Measurements from ENCODE around the gene ORMDL2. TPM values are rescaled to one million over a fixed set of nuclear protein-coding genes. Genes with fewer than 3 reads are reported as not detected.
"Not testable (repeated sequence)": the region's sequence is repeated elsewhere in the genome, so short reads cannot be mapped to it uniquely, and the experiment has no call there.

The ORMDL2 gene
- total RNA-seq, 2 experiments from 2014 or later, result 52.7 to 67.1 TPM

- no peak for DNase-seq
- Mint-ChIP-seq H3K36me3 (ENCODE audit: low read depth) (no peaks in the 10 kb centered on the region), H3K4me1 (no peaks in the 10 kb centered on the region), H3K27ac (no peak overlapping the region), H3K9me3 (peaks cover 3% of the 10 kb centered on the region), H3K4me3 (no peak overlapping the region), H3K27me3 (no peaks in the 10 kb centered on the region)
- CTCF ChIA-PET, result interaction anchor here (1.1 kb wide), 1 partner anchor 21 kb away, joined by 5 read pairs; no protein-coding TSS in a partner anchor
- POLR2A ChIA-PET, result no interaction called here
These were observed 47.5 kb downstream of the ORMDL2 start for GRCh38 chr12:55865327-55865726.

- POLR2A ChIA-PET, result interaction anchor here (0.6 kb wide), 1 partner anchor 1322 kb away, joined by 13 read pairs; no protein-coding TSS in a partner anchor
- H3K4me3 Mint-ChIP-seq; H3K9me3 Mint-ChIP-seq; DNase-seq; H3K27ac Mint-ChIP-seq; H3K27me3 Mint-ChIP-seq; H3K4me1 Mint-ChIP-seq; H3K36me3 Mint-ChIP-seq (ENCODE audit: low read depth): not testable (repeated sequence)
- CTCF ChIA-PET, result interaction anchor here (0.7 kb wide), 1 partner anchor 444 kb away, joined by 3 read pairs; no protein-coding TSS in a partner anchor
These were observed 48.7 kb downstream of the ORMDL2 start for GRCh38 chr12:55866454-55867004.

Other genes starting within 250 kb of the ORMDL2 start
- gene OR2AP1, start 245.6 kb upstream of the ORMDL2 start, total RNA-seq, result not detected
- gene OR10P1, start 181.1 kb upstream of the ORMDL2 start, total RNA-seq, result not detected
- 1 to 10 TPM; 3.1 TPM for gene ITGA7, start 110.1 kb upstream of the ORMDL2 start, total RNA-seq
- 100 to 1,000 TPM; 164 to 181 TPM for gene BLOC1S1, start 102.0 kb upstream of the ORMDL2 start, total RNA-seq
- 10 to 100 TPM; 23.3 to 25.8 TPM for gene RDH5, start 97.6 kb upstream of the ORMDL2 start, total RNA-seq
- 100 to 1,000 TPM; 108 to 116 TPM for gene CD63, start 89.0 kb upstream of the ORMDL2 start, total RNA-seq
- gene GDF11, start 74.9 kb upstream of the ORMDL2 start, total RNA-seq, result 10 to 100 TPM in 1 of 2 experiments, 1 to 10 TPM in 1; 9.7 to 10.4 TPM
- gene SARNP, start 317 bp upstream of the ORMDL2 start, total RNA-seq, result 100 to 1,000 TPM in 1 of 2 experiments, 10 to 100 TPM in 1; 87.5 to 102 TPM
- gene DNAJC14, start 11.5 kb downstream of the ORMDL2 start, total RNA-seq, result 10 to 100 TPM; 32.6 to 35.8 TPM
- gene MMP19, start 24.9 kb downstream of the ORMDL2 start, total RNA-seq, result not detected
- gene PYM1, start 109.9 kb downstream of the ORMDL2 start, total RNA-seq, result 10 to 100 TPM; 50.3 to 50.7 TPM
- gene DGKA, start 113.1 kb downstream of the ORMDL2 start, total RNA-seq, result 100 to 1,000 TPM; 766 to 771 TPM
- under 1 TPM in 1 of 2 experiments, not detected in 1; 0.37 TPM for gene PMEL, start 148.0 kb downstream of the ORMDL2 start, total RNA-seq
- 100 to 1,000 TPM in 1 of 2 experiments, 10 to 100 TPM in 1; 96.6 to 106 TPM for gene CDK2, start 148.8 kb downstream of the ORMDL2 start, total RNA-seq
- 10 to 100 TPM; 56.9 to 58.1 TPM for gene RAB5B, start 156.0 kb downstream of the ORMDL2 start, total RNA-seq
- 1 to 10 TPM; 2.4 to 3.5 TPM for gene SUOX, start 179.2 kb downstream of the ORMDL2 start, total RNA-seq
- 10 to 100 TPM; 15.7 to 17.4 TPM for gene IKZF4, start 203.0 kb downstream of the ORMDL2 start, total RNA-seq
- 10 to 100 TPM; 47.2 to 48.3 TPM for gene RPS26, start 223.9 kb downstream of the ORMDL2 start, total RNA-seq

Measured in activated CD4-positive, alpha-beta T cell treated with anti-CD3 and anti-CD28 coated beads, Interleukin-2, amount 10 ng/mL, durations not matched to agents 7 days and 5 days (primary cell).